HG03097 (cell line): ENCODE data around the gene SLC2A11.
"Not testable (repeated sequence)": the region's sequence is repeated elsewhere in the genome, so short reads cannot be mapped to it uniquely, and the experiment has no call there.

Experiments used
- ATAC-seq: cut with Tn5 transposase; IDR thresholded peaks from one replicate; pipeline ENCODE4 v1.9.1; 2021; ENCODE audit not compliant: unreplicated experiment, low FRiP score

Gene SLC2A11

GRCh38 chr22:23888615-23889401, 31.1 kb downstream of the SLC2A11 start:
- no peak for ATAC-seq

DNA sequence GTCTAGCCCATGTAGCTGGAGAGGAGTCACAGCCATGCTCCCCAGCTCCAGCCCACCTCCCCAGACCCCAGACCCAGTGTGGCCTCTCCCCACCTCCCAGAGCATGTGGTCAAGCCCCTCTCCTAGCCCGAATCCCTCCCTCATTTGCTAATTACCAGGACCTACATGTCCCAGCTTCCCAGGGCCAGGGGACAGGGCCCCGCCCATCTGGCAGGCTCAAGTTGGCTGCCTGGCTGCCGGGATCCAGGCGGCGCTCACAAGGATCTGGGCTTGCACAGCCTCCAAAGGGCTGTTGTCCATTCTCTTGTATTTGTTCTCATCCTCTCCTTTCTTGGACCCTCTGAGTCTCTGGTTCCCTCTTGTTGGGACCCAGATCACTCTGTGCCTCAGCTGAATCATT, 31.9 kb downstream of the SLC2A11 start:
- no peak for ATAC-seq

GRCh38 chr22:23891726-23892125, 34.1 kb downstream of the SLC2A11 start:
- no peak for ATAC-seq

DNA sequence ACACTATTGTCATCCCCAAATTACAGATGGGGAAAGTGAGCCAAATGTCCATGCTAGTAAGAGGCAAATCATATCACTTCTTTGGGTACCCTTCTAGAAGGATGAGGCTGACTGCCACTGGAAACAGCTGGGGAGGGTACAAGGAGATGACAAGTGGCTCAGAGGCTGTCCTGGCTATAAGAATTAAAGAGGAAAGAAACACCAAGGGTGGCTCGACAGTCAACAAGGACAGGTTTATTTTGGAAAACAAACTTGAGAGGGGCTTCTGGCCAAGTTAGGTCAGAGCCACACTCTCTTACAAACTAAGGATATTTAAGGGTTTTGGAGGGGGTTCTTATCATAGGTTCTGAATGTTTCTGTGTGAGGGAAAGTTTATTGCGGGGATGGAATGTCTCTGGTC, 34.5 kb downstream of the SLC2A11 start:
- ATAC-seq: no peak

- no peak for ATAC-seq
Observed at GRCh38 chr22:23892706-23893105, 35.0 kb downstream of the SLC2A11 start.

- ATAC-seq: no peak
Observed at GRCh38 chr22:23893121-23893944, 35.7 kb downstream of the SLC2A11 start.

- peak; percentile 83 for ATAC-seq
Observed at GRCh38 chr22:23893945-23894709, 36.5 kb downstream of the SLC2A11 start, which contains the start of gene MIF. TSS of gene MIF (plus strand) at chr22:23894383. CDS start at chr22:23894475, 92 bp downstream.

- ATAC-seq: peak; percentile 14
Observed at GRCh38 chr22:23894710-23895598, 37.3 kb downstream of the SLC2A11 start.

- ATAC-seq: no peak
Observed at GRCh38 chr22:23895599-23896144, 38.0 kb downstream of the SLC2A11 start.

DNA sequence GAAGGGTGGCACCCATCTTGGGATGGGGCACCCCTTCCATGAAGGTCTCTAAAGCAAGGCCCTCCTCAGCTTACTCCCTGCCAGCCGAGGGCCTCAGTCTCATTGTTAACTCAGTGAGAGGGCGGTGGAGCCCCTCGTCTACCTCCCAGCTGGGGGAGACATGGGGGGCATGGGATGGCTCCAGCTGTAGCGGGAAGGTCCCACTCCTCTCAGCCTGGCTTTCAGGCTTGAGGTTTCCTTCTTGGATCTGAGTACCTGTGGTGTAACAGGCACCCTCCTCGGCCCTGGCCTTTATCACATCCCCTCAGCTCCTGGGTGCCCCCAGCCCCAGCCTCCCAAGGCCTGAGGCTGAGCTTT, 38.5 kb downstream of the SLC2A11 start:
- no peak for ATAC-seq

GRCh38 chr22:23896523-23897186, 39.0 kb downstream of the SLC2A11 start:
- no peak for ATAC-seq

GRCh38 chr22:23897320-23897719, 39.6 kb downstream of the SLC2A11 start:
- no peak for ATAC-seq

DNA sequence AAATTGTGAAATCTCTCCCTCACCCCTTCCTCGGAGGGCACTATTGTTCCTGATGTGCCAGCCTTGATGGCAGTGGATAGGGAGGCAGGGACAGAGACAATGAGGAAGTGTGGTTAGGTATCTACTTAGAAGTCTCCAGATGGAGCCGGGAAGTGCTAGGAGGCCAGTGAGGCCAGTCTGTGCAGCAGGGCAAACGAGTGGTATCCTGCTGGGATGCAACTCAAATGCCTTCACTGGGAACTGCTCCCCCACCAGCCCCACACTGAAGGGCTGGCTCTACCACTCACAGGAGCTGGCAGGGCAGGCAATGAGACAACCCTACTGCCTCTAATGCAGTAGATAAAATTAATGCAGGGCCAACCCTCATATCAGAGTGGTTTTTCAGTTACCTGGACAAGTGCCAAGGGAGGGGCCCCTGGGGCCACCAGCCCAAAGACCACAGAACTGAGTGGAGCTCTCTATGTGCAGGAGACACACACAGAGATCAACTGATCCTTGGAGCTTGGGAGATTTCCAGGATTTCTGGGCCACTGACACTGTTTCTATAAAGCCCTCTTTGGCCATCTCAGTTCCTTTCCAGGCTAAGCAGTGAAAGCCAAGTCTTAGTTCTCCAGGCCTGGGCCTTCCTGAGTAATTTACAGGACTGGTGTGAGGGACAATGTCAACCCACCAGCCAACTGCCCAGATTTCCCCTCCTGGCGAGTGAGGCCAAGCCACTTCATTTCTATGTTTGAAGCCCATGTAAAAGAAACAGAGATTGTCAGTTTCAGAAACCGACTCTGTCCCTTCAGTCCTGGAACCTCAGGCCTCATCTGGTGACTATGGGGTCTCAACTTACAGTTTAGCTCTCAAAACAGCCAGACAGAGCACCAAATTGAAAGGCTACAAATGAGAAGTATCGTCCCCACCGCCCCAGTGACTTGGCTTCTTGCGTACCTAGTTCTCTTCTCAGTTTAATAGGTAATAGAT, 40.6 kb downstream of the SLC2A11 start:
- no peak for ATAC-seq

DNA sequence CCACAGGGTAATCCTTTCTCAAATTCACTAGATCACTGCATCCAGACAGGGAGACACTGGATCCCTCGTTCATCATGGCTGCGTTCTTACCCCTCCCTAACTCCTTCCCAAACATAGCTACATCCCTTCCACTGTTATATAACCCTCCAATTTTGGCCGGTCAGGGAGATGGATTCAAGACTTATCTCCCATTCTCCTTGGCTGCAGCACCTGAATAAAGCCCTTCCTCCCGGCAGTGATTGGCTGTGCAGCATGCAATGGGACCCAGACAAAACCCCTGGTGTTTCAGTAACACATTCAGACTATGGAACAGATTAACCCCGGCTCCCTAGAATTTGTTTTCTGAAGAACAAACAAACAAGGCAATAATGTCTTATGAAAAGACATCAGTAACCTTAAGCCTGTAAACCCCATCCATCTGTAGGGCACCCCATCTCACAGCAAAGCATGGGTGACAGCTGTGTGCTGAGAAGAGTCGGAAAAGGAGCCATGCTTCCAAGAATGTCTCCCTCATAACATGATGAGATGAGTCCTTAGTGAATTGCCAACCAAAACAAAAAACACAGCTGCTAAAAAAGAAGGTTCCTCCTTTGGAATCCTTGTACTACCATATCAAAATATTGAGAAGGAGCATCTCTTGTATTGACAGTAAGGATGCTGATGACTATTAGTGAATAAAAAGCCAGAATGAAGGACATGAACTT, 41.5 kb downstream of the SLC2A11 start:
- ATAC-seq: no peak

- ATAC-seq: not testable (repeated sequence)
Observed at GRCh38 chr22:23900227-23900626, 42.6 kb downstream of the SLC2A11 start.

DNA sequence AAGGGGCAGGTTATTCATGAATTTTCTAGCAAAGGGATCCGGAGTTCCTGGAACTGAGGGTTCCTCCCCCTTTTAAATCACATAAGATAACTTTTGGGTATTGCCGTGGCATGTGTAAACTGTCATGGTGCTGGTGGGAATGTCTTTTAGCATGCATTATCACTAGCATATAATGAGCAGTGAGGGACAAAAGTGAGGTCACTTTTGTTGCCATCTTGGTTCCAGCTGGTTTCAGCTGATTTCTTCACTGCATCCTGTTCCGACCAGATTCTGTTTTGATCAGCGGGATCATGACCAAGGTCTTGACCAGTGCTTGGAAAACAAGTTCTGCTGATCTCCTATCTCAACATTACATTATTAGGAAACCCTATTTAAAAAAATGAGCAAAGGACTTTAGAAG, 43.9 kb downstream of the SLC2A11 start:
- no peak for ATAC-seq

DNA sequence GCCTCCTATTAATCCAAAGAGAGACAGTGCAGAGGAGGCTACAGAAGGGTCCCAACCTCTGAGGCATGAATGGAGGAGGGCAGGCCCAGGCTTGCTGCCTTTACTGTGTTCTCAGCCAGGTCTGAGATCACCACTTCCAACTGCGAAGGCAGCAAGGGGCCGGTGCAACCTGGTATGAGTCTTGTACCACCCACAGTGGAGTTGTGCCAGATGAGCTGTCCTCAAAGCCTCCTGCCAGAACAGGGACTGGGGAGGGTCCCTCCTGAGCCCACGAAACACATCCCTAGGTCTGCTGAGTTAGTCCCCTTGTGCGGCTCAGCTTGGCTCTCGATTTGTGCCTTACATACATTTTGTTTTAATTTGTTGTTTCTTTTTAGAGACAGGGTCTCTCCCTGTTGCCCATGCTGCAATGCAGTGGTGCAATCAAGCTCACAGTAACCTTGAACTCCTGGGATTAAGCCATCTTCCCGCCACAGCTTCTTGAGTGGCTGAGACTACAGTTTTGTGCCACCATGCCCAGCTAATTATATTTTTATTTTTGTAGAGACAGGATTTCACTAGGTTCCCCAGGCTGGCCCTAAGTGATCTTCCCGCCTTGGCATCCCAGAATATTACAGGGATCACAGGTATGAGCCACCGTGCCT, 45.8 kb downstream of the SLC2A11 start:
- ATAC-seq: no peak
